Right lobe of liver (tissue), 6 donors: ENCODE measurements around the gene PLCD1. TPM values are rescaled to one million over a fixed set of nuclear protein-coding genes. Genes with fewer than 3 reads are reported as not detected.
A peak's percentile ranks its signal among the peaks of the same experiment; 100 is the strongest.

Experiments used
- ATAC-seq, 4 donors: fragments of 200-7000 bp; cut with Tn5 transposase; one replicate each; pipeline ENCODE4 v1.9.1; 2020; ENCODE audit warnings: mild to moderate bottlenecking in 4 of 4, moderate library complexity in 4 of 4
- DNase-seq, 3 donors: peaks; one replicate each; pipeline ENCODE4 v3.0.0-alpha.2; 2020
- H3K27ac ChIP-seq, 3 donors: fragments of 200-600 bp; one replicate each; pipeline ENCODE4 v1.8.0; 2022
- H3K27me3 ChIP-seq, 2 donors: fragments of 200-600 bp; one replicate each; pipeline ENCODE4 v1.8.0; 2022
- H3K36me3 ChIP-seq, 4 donors: fragments of 200-600 bp; sonication (generic) in 1 of 4; one replicate each; pipeline versions ENCODE4 v1.5.1 to v1.8.0; 2017 to 2022; ENCODE audit warnings: control low read depth in 1 of 4
- H3K4me1 ChIP-seq, 4 donors: fragments of 200-600 bp; sonication (generic) in 1 of 4; one replicate each; pipeline versions ENCODE4 v1.5.1 to v1.8.0; 2017 to 2022; ENCODE audit warnings: control low read depth in 1 of 4
- H3K4me3 ChIP-seq, 3 donors: fragments of 200-600 bp; one replicate each; pipeline ENCODE4 v1.8.0; 2022
- H3K9me3 ChIP-seq, 4 donors: fragments of 200-600 bp; sonication (generic) in 1 of 4; one replicate each; pipeline versions ENCODE4 v1.5.1 to v1.8.0; 2017 to 2022; ENCODE audit warnings: control low read depth in 1 of 4
- POLR2A ChIP-seq: fragments of 450-650 bp; IDR thresholded peaks from one replicate; pipeline ENCODE4 v1.6.1; 2017; ENCODE audit warnings: antibody characterized with exemption, mild to moderate bottlenecking
- WGBS: methylation state at CpG from one replicate; pipeline ENCODE4 v1.1.6; 2018; ENCODE audit warnings: low coverage, low lambda C conversion rate; ENCODE audit not compliant: insufficient coverage; ENCODE audit errors: missing lambda C conversion rate; 5-methylcytosine and 5-hydroxymethylcytosine counted together
- intact Hi-C, 2 donors: fragments of 100-400 bp; cut with DNase I; formaldehyde crosslinking; loops; one replicate each; pipeline versions ENCODE4 v1.11.2 to v1.14.1; 2022
- total RNA-seq, 6 experiments: library from RNA; depleted of rRNA in 2 of 6; stranded (reverse); fragments of >200 nt in 2 of 6; fragmentation: NEBNext Ultra II Directional in 3 of 6; extraction: Animal tissue kit (Norgen Biotek cat#: 25700) in 3 of 6; gene quantifications; one replicate each; pipeline versions ENCODE4 v1.1.0 to v1.2.4, GENCODE V29; 2016 to 2023
- TF ChIP-seq, protein P1 (sequence below), 4 donors: fragments of 200-600 bp in 3 of 4; fragments of 450-650 bp in 1 of 4; IDR thresholded peaks; one replicate each; pipeline versions ENCODE4 v1.5.1 to v1.8.0; 2016 to 2022; ENCODE audit warnings: antibody characterized with exemption in 4 of 4, mild to moderate bottlenecking in 2 of 4
- donor health status: DM: no; HTN: yes; CAD: no.
- donor health status: DM: no; HTN: no; CAD: no.
- donor health status: DM: no; HTN: no; CAD: no.
- donor health status: DM: no; HTN: yes; CAD: no.
- donor health status: DM: no; HTN: yes; CAD: no.

Gene PLCD1
- total RNA-seq, 6 experiments from 2014 or later = 6.5 to 10.2 (median 7.7) TPM

- peaks cover 0 to 5% (median 0%) of the 10 kb centered on the region in 4 donors for H3K36me3 ChIP-seq
- H3K9me3 ChIP-seq = no peaks in the 10 kb centered on the region
- ATAC-seq = no peak
- DNase-seq = peak in 2 of 3 donors; percentile 20 to 48
- H3K4me3 ChIP-seq = no peak overlapping the region
- no peak overlapping the region for H3K27ac ChIP-seq
- H3K27me3 ChIP-seq = no peaks in the 10 kb centered on the region
- intact Hi-C loops = loop anchor here (10.0 kb wide), 1 partner anchor 107 kb away; no protein-coding TSS in a partner anchor
- no CpG with 5 or more reads among the region's 19 CpGs for WGBS
- no peak for TF ChIP-seq POLR2A
- TF ChIP-seq, protein P1, sequence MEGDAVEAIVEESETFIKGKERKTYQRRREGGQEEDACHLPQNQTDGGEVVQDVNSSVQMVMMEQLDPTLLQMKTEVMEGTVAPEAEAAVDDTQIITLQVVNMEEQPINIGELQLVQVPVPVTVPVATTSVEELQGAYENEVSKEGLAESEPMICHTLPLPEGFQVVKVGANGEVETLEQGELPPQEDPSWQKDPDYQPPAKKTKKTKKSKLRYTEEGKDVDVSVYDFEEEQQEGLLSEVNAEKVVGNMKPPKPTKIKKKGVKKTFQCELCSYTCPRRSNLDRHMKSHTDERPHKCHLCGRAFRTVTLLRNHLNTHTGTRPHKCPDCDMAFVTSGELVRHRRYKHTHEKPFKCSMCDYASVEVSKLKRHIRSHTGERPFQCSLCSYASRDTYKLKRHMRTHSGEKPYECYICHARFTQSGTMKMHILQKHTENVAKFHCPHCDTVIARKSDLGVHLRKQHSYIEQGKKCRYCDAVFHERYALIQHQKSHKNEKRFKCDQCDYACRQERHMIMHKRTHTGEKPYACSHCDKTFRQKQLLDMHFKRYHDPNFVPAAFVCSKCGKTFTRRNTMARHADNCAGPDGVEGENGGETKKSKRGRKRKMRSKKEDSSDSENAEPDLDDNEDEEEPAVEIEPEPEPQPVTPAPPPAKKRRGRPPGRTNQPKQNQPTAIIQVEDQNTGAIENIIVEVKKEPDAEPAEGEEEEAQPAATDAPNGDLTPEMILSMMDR (IDR thresholded peaks at IDR 0.05) = no peak
- no peaks in the 10 kb centered on the region for H3K4me1 ChIP-seq
Measured at GRCh38 chr3:38008191-38008701, 21.2 kb downstream of the PLCD1 start.

GRCh38 chr3:38007754-38008090 lies 21.7 kb downstream of the PLCD1 start:
- intact Hi-C loops = loop anchor here (10.0 kb wide), 1 partner anchor 107 kb away; no protein-coding TSS in a partner anchor
- Histone ChIP-seq H3K4me1 (no peaks in the 10 kb centered on the region), H3K36me3 (peaks cover 0 to 5% (median 0%) of the 10 kb centered on the region in 4 donors), H3K4me3 (no peak overlapping the region), H3K27me3 (no peaks in the 10 kb centered on the region), H3K27ac (no peak overlapping the region), H3K9me3 (no peaks in the 10 kb centered on the region)
- no CpG with 5 or more reads among the region's 7 CpGs for WGBS
- DNase-seq = peak in 2 of 3 donors; percentile 12 to 47
- no peak for ATAC-seq
- no peak for TF ChIP-seq POLR2A
- TF ChIP-seq, protein P1 (IDR thresholded peaks at IDR 0.05) = no peak

- H3K27ac ChIP-seq = no peak overlapping the region
- H3K27me3 ChIP-seq = no peaks in the 10 kb centered on the region
- no peak overlapping the region for H3K4me3 ChIP-seq
- DNase-seq (peak in 2 of 3 donors; percentile 17 to 51), ATAC-seq (no peak)
- 100% methylated on average over 1 of the region's 16 CpGs for WGBS
- TF ChIP-seq POLR2A = no peak
- H3K9me3 ChIP-seq = no peaks in the 10 kb centered on the region
- intact Hi-C loops = loop anchor here (10.0 kb wide), 1 partner anchor 108 kb away; no protein-coding TSS in a partner anchor
- H3K4me1 ChIP-seq = no peaks in the 10 kb centered on the region
- H3K36me3 ChIP-seq = peaks cover 0 to 5% (median 0%) of the 10 kb centered on the region in 4 donors
Measured at GRCh38 chr3:38006445-38006995, 22.9 kb downstream of the PLCD1 start.

- intact Hi-C loops = loop anchor here (10.0 kb wide), 1 partner anchor 109 kb away; no protein-coding TSS in a partner anchor
- TF ChIP-seq, protein P1 (IDR thresholded peaks at IDR 0.05) = no peak
- no peak for TF ChIP-seq POLR2A
- H3K27me3 ChIP-seq = no peaks in the 10 kb centered on the region
- peaks cover 0 to 5% (median 0%) of the 10 kb centered on the region in 4 donors for H3K36me3 ChIP-seq
- H3K27ac ChIP-seq = no peak overlapping the region
- H3K4me1 ChIP-seq = no peaks in the 10 kb centered on the region
- peak in 1 of 3 donors; percentile 50 for DNase-seq
- WGBS = no CpG with 5 or more reads among the region's 5 CpGs
- no peak overlapping the region for H3K4me3 ChIP-seq
- ATAC-seq = no peak
- no peaks in the 10 kb centered on the region for H3K9me3 ChIP-seq
Measured at GRCh38 chr3:38006031-38006430, 23.4 kb downstream of the PLCD1 start.
